Stimulated activated CD8-positive, alpha-beta memory T cell treated with anti-CD3 and anti-CD28 coated beads, Interleukin-4, amount 100 ng/mL, for 48 hours (primary cell): ENCODE data around the gene FIGN.

Experiments used
- DNase-seq: peaks from one replicate; pipeline ENCODE4 v3.0.0-alpha.2; 2020

The FIGN gene, protein sequence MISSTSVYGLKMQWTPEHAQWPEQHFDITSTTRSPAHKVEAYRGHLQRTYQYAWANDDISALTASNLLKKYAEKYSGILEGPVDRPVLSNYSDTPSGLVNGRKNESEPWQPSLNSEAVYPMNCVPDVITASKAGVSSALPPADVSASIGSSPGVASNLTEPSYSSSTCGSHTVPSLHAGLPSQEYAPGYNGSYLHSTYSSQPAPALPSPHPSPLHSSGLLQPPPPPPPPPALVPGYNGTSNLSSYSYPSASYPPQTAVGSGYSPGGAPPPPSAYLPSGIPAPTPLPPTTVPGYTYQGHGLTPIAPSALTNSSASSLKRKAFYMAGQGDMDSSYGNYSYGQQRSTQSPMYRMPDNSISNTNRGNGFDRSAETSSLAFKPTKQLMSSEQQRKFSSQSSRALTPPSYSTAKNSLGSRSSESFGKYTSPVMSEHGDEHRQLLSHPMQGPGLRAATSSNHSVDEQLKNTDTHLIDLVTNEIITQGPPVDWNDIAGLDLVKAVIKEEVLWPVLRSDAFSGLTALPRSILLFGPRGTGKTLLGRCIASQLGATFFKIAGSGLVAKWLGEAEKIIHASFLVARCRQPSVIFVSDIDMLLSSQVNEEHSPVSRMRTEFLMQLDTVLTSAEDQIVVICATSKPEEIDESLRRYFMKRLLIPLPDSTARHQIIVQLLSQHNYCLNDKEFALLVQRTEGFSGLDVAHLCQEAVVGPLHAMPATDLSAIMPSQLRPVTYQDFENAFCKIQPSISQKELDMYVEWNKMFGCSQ

DNA sequence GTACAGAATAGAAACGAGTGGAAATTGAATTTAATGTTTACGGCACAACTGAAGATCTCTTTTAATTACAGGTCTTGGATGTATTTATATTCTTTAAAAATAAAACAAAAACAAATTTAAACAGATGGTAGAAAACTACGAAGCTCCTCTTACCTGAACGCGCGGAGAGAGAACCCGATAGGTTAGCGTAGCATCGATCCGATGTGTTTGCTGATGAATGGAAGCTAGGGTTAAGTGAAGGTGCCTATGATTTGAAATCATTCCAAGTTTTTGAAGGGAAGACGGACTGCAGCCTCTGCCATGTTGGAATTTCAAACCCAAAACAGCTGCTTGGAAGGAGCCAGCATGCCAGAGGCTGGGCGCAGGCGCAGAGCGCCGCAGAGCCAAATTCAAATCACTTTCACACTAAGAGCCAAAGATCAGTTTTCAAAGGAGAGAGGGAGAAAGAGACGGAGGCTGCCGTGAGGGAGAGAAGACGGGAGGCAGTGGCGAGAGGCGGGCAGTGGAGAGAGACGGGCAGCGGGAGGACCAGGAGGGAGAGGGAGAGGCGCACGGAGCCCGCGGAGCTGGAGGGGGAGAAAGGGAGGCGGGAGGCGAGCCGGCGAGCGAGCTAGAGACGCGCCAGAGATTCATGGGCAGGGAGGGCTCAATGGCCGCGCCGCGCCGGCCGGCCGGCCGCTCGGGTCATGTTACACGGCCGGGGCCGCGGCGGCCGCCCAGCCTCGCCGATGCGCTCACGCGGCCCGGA, at the start of gene FIGN:
TSS of gene FIGN (minus strand) at position 324 of the 748 bp plus-strand sequence. CDS start 1,081 bp downstream, outside the sequence.
- no peak for DNase-seq

DNA sequence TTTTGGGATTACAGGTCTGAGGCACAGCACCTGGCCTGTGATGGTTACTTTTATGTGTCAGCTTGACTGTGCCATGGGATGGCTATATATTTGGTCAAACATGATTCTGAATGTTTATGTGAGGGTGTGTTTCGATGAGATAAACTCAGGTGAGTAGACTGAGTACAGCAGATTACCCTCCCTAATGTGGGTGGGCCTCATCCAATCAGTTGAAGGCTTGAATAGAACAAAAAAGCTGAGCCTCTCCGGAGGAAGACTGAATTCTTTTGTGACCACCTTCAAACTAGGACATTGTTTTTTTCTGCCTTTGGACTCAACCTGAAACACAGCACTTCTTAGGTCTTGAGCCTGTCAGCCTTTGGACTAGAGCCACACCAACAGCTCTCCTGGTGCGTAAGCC, 49.4 kb upstream of the FIGN start:
- DNase-seq: no peak

DNA sequence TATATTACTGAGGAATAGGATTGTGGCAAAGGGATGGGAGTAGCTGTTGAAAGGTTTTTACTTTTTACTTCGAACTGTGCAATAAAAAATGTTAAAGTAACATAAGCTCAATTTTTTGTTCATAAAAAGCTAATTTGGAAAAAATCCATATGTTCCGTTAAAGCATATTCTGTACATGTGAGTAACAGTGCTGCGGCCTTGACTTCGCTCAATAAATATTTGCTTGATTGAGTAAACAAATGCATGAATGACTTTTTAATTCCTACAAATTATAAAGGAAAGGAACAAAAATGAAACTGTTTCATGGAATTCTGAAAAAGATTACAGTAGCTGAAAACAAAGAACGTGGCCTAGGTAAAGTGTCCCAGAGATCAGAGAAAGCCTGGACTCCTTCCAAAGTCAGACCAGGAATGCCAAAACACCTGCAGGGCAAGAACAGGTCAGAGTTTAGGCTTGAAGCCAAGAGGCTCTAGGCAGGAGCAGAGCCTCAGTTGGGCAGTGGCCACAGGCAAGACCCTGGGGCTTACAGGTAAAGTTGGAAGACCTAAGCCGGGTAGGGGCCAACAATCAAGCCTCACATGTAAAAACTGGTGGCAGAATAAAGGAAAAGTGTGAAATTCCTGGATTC, 44.3 kb upstream of the FIGN start:
- no peak for DNase-seq

DNA sequence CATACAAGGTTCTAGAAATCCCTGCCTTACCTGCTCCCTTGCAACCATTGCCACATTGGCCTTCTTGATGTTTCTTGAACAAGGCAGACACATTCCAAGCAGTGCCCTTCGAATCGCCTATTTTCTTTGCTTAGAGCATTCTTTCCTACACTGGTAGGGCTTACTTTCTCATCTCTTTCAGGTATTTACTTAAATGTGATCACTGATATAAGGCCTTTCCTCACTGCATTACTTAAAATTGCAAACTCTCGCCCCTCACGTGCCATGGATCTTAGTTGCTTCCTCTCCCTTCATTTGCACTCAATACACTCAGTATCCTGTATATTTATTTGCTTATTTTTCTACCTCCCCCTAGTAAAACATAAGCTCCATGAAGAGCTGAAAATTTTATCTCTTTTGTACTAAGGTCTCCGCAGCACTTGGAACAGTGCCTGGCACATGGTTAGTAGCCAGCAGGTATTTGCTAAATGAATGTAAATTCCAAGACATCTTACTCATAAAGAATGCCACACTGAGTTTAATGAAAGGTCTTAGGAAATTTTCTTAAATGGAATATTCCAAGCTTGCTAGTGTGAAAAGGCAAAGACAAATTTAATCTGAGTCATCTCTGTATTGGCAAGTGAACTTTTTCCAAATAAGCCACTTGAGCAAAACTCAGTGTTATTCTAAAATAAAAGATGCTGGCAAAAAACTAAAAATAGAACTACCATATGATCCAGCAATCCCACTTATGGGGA, 42.4 kb upstream of the FIGN start:
- DNase-seq: no peak

DNA sequence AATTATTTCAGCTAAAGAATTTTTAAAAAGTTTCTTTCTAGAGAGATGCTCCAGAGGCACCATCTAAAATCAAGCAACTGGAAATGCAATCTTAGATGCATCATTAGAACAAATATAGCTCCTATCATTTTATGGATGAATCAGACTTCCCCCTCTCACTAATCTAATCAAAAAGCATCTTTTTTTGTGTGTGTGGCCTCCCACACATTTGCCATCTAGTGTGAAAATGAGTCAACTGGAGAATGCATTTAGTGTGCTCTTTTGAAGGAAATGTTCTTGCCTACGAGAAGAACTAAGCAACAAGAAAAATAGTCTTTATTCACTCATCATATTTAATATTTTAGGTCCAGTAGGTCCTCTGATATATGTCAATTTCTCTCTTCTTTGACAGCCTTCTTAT, 39.5 kb upstream of the FIGN start:
- DNase-seq: no peak

GRCh38 chr2:163774862-163775261, 39.1 kb upstream of the FIGN start:
- DNase-seq: no peak

GRCh38 chr2:163773276-163773675, 37.5 kb upstream of the FIGN start:
- DNase-seq: no peak

- no peak for DNase-seq
Observed at GRCh38 chr2:163771596-163771995, 35.8 kb upstream of the FIGN start.

DNA sequence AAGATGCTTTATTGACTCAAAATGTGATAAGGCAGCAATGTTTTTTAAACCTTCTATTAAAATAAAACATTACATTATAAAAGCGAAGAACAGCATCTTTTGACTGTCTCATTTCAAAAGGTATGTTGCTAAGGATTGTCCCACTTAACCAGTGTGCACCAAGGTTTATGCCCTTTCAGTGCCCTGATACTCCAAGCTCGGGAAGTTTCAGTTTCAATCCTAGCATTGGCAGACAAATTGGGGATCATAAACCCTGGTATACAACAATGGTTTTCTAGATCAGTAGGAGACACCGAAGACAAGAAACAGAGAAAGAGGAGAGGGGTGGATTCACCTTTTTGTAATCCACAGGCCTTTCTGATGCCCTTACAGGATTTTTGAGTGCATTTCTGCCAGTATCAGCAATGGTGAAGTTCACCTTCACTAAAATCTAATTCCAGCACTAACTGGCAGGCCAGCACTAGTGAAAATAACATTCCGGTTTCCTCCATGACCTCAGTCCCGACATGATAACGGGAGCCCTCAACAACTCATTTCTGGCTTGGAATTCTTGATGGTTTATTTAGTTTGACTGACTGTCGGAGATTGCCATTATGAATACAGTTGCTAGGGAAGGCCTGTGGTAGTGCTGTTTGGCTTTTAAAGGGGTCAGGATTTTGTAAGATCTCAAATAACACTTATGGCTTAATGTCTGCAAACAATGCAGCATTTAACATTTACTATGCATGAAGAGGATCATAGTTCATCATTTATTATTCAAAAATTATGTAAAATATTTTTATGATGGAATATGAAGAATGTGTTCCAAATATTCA, 33.3 kb upstream of the FIGN start:
- DNase-seq: no peak

DNA sequence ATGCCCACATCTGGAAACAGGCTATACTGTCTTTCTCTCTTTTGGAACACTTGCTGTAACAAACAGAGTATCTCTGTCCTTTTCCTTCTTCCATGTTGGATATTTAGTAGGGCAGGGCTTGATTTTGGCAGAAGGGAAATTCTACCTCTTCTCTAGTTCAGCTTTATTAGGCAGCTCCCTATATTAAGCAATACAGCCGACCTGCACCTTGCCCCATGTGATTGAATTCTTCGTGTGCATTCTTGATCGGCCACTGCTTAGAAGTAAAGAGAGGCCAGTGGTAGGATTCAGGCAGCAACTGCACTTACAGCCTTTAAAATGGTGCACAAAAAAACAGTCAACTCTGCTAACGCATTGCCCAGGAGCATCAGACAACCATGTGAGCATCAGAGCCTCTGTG, 31.3 kb upstream of the FIGN start:
- DNase-seq: no peak

- DNase-seq: no peak
Observed at GRCh38 chr2:163764566-163764965, 28.8 kb upstream of the FIGN start.

DNA sequence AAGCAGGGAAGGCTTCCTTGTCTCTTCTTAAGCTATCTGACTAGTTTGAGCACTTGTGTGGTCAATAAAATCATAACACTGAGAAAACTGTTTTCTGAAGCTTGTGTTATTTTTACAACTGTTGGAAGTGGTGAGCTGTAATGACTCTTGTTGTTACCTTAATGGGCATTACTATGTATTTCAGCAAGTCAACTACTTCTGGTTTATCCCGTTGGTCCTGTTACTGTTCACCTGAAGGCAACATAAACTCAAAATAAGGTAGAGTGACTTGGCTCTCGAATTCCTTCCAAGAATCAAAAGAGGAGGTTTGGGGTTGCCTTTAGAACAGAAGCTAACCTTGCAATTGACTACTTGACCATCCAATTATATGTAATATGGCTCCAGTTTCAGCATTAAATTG, 23.2 kb upstream of the FIGN start:
- DNase-seq: no peak

- DNase-seq: no peak
Observed at GRCh38 chr2:163757814-163758213, 22.0 kb upstream of the FIGN start.

DNA sequence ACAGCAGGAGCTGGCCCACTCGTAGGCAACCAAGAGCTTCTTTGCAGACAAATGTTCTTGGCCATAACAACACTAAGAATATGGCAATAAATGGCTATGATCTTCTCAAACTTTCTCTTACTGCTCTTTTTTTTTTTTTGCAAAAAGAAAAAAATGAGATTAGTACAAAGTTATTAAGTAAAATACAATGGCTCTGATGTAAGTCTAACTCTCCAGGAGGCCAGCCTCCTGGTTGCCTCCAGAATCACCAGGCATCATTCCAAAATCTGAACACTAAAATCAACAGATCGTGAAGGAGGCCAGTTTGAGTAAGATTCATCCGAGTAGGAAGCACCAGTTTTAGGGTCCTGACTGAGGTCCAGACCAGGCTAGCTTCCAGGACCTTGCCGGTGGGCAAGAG, 20.8 kb upstream of the FIGN start:
- no peak for DNase-seq

GRCh38 chr2:163755366-163755765, 19.6 kb upstream of the FIGN start:
- no peak for DNase-seq

- no peak for DNase-seq
Observed at GRCh38 chr2:163753726-163754125, 17.9 kb upstream of the FIGN start.

GRCh38 chr2:163752267-163752666, 16.5 kb upstream of the FIGN start:
- no peak for DNase-seq

DNA sequence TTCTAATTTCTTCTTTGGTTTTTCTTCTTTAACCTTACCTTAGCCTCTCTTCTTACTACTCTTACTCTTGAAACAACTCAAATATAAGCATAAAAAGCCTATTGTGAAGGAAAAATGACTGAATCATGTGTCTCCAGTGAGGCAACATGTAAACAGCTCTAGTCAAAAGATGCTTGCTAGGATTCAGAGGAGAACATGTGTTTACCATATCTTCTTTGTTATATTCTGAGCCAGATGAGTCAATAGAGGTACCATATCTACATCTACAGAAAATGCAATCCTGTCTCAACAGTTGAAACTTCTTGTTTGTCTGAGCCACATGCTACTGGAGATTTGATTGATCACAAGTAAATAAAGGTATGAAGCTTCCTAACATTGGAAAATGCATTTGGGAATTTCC, 15.9 kb upstream of the FIGN start:
- DNase-seq: no peak

- no peak for DNase-seq
Observed at GRCh38 chr2:163748420-163748819, 12.6 kb upstream of the FIGN start.

- DNase-seq: no peak
Observed at GRCh38 chr2:163741435-163741834, 5.6 kb upstream of the FIGN start.

- no peak for DNase-seq
Observed at GRCh38 chr2:163737563-163737962, 1.8 kb upstream of the FIGN start.

DNA sequence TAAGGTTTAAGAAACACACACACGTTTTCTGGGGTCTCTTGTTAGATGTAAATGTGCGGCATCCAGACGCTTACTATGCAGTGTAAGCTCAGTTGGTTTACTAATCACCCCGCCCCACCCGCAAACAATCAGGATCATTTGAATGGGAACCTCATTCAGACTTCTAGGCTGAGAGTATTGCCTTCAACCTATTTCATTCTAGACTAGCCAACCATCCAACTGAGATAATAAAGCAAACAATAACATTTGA, 1.3 kb upstream of the FIGN start:
- DNase-seq: no peak
